ENCODE measurements around the gene GLUL.

The GLUL gene

GRCh38 chr1:182415789-182416188, 24.2 kb upstream of the GLUL start:
- TF ChIP-seq CTCF (IDR thresholded peaks at IDR 0.05) = no peak

- TF ChIP-seq CTCF (IDR thresholded peaks at IDR 0.05) = no peak
Measured at GRCh38 chr1:182413969-182414368, 22.4 kb upstream of the GLUL start.

- TF ChIP-seq CTCF (IDR thresholded peaks at IDR 0.05) = no peak
Measured at GRCh38 chr1:182413486-182413885, 21.9 kb upstream of the GLUL start.

GRCh38 chr1:182410620-182411273, 19.2 kb upstream of the GLUL start:
- no peak for TF ChIP-seq CTCF (IDR thresholded peaks at IDR 0.05)

GRCh38 chr1:182410138-182410537, 18.5 kb upstream of the GLUL start:
- no peak for TF ChIP-seq CTCF (IDR thresholded peaks at IDR 0.05)

GRCh38 chr1:182408435-182409075, 17.0 kb upstream of the GLUL start:
- no peak for TF ChIP-seq CTCF (IDR thresholded peaks at IDR 0.05)

GRCh38 chr1:182407724-182408123, 16.1 kb upstream of the GLUL start:
- no peak for TF ChIP-seq CTCF (IDR thresholded peaks at IDR 0.05)

Data from LNCAP (cell line).